Stimulated activated CD8-positive, alpha-beta memory T cell treated with anti-CD3 and anti-CD28 coated beads, Interleukin-7, amount 100 ng/mL, for 1 hour (primary cell): Measurements from ENCODE around the gene EFCAB13.

Experiments used
- DNase-seq, 2 donors: peaks; one replicate each; pipeline ENCODE4 v3.0.0-alpha.2; 2020; ENCODE audit warnings: low read depth in 2 of 2

Gene EFCAB13

DNA sequence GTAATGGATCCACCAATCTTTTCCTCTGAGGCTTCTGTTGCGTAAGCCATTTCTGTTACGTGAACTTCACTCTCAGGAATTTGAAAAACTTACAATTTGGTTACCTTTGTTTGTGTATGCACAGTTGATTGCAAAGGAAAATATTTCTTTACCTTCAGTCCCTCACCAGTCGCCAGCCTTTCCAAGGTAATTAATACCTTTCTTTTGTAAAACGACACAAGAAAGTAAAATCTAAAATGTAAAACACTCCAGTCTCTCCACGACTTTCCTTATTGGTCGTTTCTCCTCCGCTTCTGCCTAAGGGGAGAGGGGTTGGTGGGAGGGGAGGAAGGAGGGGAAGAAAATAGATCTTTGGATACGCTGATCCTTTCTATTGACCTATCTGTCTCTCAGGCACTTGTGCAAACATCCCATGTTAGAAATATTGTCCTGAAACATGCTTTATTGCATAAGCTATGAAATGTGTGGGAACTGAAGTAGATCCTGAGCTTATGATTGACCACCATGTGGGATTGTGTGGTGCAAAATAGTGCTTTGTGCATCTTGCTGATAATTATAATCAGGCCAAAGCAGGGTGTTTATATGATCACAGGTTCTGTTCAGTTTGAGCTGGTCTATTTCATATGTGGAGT, 32.4 kb upstream of the EFCAB13 start:
- no peak for DNase-seq

- no peak for DNase-seq
These were observed 31.5 kb upstream of the EFCAB13 start for GRCh38 chr17:47292206-47292605.

DNA sequence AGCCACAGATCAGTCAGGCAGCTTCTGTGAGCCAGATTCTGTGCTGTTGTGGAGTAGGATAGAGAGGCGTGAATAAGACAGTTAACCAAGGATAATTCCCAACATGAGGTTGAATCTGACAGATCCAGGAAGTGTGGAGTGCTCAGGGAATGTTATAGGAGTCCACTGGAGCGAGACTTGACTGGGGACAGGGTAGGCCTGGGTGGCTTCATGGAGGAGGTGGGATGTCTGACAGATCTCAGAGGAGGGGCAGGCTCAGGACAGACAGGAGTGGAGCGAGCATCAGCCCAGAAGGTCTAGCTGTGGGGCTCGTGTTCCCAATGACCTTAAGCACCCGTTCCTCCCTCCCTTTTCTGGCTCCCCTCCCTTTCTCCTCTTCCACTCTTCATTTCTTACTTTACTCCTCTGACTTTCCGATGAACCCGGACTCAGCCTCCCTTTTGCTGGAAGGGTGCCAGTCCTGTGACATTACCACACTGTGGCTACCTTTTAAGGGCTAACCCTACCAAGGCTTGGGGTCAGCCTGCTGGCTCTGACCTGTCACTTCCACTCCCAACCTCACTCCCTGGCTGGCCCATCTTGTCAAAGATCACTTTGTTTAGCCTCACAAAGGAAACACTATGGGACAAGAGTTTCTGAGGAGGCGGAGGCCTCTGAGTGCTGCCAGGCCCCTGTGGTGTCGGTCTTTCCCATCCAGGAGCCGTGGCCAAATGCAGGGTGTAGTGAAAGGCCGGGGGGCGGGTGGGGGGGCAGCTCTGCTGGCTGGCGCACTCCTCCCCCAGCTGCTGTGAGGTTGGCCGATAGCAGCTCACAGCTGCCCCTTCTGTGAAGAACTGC, 28.5 kb upstream of the EFCAB13 start:
- no peak for DNase-seq

GRCh38 chr17:47295874-47296255, 27.9 kb upstream of the EFCAB13 start:
- no peak for DNase-seq

DNA sequence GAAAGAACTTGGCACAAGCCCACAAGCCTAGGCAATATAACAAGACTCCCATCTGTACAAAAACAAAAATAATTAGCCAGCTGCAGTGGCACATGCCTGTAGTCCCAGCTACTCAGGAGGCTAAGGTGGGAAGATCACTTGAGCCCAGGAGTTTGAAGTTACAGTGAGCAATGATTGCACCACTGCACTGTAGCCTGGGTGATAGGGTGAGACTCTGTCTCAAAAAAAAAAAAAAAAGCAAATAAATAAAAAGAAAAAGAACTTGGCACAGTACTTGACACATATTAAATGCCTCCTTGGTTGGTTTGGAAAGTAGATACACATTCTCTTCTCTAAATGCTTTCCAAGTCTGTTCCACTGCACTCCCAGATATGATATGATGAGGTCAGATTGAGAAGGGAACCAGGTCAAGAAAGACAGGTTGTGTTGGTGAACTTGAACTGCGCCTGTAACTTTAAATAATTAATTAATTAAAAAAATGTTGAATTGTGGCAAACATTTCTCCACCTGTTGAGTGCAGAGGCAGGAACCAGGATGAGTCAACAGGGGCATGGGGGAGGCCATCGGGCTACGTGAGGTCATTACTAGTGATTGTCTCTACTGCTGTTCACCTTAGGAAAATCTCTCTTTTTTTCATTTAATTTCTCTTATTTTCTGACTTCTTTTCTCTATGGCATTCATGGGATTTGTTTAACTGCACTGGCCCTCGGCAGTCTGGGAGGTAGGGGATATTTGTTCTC, 25.9 kb upstream of the EFCAB13 start:
- no peak for DNase-seq

GRCh38 chr17:47298712-47299111, 25.0 kb upstream of the EFCAB13 start:
- DNase-seq, result no peak

- DNase-seq, result no peak
These were observed 24.4 kb upstream of the EFCAB13 start for GRCh38 chr17:47299239-47299910.

GRCh38 chr17:47300718-47301117, 23.0 kb upstream of the EFCAB13 start:
- no peak for DNase-seq

DNA sequence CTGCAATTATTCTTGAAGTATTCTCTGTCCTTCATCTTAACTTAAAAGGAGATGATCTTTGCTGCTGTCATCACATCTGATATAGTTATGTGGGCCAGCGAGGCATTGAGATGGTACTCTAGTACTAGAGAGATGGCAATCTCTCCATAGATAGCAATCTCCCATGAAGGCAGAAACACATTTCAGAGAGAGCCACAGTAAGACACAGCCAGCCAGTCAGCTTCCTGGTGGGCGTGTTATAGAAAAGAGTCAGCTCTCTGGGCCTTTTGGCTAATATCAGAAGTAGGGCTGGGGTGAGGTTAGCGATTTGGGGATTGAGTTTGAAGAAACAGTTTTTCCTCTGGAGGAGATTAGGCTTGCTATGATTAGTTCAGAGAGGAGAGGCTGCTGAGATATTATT, 22.6 kb upstream of the EFCAB13 start:
- no peak for DNase-seq

DNA sequence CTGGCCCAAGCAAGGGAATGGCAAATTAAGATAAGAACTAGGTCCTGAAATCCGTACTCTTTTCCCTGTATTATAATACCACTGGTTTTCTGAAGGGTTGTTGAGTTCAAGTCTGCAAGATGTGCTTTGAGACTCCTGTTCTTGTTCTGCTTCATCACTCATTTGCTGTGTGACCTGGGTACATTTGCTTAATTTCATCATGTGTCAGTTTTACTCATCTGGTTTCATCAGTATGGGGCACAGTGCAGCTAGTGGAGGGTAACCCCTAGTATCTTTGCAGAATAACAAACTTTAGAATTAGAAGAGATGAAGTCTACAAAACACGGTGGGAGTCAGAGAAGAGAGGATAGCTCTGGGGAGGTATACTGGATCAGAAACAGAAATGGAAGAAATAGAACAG, 21.9 kb upstream of the EFCAB13 start:
- no peak for DNase-seq

GRCh38 chr17:47304186-47304585, 19.6 kb upstream of the EFCAB13 start:
- DNase-seq, result no peak

GRCh38 chr17:47305302-47305923, 18.3 kb upstream of the EFCAB13 start:
- no peak for DNase-seq

DNA sequence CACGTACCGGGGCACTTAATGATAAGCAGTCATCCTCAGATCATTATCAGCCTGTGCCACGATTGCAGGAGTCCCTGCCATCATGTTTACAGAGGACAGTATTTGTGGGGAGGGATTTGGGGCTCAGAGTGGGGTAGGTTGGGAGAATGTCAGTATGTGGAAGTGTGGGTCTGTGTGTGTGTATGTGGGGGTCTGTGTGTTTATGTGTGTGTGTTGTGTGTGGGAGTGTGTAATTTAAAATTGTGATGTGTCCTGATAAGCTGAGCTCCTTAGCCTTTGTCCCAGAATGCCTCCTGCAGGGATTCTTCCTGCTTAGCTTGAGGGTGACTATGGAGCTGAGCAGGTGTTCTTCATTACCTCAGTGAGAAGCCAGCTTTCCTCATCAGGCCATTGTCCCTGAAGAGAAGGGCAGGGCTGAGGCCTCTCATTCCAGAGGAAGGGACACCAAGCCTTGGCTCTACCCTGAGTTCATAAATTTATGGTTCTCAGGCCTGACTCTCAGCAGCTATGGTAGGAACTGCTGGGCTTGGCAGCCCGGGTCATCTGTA, 13.5 kb upstream of the EFCAB13 start:
- no peak for DNase-seq

- DNase-seq, result no peak
These were observed 12.3 kb upstream of the EFCAB13 start for GRCh38 chr17:47311420-47311819.

DNA sequence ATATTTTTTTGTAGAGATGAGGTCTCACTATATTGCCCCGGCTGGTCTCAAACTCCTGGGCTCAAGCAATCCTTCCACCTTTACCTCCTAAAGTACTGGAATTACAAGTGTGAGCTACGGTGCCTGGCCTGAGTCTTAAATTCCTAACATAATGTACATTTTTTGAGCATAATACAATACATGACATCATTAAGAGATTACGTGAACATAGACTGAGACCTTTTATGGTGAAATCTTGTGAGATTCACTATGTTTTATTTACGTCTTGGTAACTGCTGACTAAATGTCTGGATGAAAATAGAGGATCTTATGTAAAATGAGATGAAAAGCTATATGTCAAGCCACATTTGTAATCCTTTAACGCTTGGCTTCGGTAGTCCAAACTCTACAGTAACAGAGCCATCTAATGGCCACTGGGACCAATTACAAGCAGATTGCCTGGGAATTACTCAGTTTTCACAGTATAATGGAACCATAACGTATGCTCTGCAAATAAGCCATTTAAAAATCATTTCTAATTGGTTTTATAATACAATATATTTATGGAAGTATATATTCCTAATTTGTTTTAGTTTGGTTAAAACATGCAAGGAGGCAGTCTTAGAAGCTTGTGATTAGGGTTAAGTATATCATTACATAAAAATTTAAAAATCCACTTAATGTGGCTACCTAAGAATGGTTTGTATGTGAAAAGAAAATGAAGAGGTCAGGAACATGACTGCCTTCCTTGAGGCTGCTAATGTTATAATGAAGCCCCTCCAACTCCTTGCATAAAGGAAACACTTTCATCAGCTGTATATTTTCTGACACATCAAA, 8.1 kb upstream of the EFCAB13 start:
- no peak for DNase-seq

DNA sequence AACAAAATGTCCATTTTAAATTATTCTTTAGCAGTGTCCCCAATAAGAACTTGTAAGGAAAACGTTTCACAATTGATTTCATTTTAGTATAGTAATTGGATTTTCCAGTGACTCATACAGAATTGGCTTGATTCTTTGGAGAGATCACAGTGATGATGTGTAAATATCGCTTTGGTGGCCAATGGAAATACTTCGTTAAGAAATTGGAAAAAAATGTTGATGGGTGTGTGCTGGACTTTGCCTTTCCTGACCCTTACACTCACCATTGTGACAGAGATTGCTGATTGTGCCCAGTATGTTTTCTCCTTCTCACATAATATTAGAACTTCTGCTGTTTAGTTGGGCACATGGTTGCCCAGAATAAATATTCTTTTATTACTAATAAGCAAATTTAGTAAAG, 7.4 kb upstream of the EFCAB13 start:
- no peak for DNase-seq

GRCh38 chr17:47317119-47317518, 6.6 kb upstream of the EFCAB13 start:
- no peak for DNase-seq

- DNase-seq, result no peak
These were observed 5.4 kb upstream of the EFCAB13 start for GRCh38 chr17:47318197-47318918.

DNA sequence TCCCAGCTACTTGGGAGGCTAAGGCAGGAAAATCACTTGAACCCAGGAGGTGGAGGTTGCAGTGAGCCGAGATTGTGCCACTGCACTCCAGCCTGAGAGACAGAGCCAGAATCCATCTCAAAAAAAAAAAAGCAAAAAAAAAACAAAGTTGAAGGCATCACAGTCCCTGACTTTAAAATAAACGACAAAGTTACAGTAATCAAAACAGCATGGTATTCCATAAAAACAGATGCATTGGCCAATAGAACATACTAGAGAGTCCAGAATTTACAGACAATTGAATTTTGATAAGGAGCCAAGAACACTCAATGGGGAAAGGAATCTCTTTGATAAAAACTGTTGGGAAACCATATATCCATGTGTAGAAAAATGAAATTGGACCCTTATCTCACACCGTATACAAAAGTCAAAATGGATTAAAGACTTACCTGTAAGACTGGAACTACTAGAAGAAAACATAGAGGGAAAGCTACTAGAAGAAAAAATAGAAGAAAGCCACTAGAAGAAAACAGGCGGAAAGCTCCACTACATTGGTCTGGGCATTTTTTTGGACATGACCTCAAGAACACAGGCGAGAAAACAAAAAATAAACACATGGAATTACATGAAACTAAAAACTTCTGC, 2.8 kb upstream of the EFCAB13 start:
- DNase-seq, result no peak
